Measurements from ENCODE around the gene RNASEH1. TPM values are rescaled to one million over a fixed set of nuclear protein-coding genes. Genes with fewer than 3 reads are reported as not detected.

The RNASEH1 gene
- total and polyA plus RNA-seq, 2 of the 8 experiments (the other 6 are each of a cell fraction or from before 2014, with no cell fraction given): 11.7 to 42.7 TPM

DNA sequence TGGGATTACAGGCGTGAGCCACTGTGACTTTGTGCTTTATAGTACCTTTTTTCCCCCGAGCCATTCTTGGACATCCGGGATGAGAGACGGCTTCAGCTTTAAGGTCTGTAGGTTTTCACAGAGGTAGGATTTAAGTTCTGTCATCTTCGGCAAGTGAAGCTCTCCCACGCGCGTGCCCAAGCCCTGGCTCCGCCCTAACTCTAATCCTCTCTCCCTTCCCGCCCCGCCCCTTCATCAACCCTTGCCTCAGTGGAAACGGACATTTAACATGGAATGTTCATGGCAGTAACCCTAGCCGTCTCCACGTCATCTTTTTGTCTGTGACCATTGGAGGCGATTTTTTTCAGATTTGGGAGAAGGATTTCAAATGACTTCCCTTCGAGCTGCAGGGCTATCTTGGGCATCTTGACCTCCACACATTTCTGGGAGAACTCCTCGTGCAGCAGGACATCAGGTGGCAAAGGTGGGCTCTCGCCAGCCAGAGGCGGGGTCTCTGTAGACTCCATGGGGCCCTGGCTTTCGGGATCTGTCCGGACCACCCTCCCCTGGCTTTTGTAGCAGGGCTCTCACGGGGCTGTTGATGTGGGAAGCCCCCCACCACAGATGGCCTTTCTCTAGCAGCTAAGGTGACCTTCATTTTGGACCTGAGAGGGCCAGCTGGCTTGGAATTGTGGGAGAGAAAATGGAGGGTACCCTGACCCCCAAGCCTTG lies 43.6 kb upstream of the RNASEH1 start (continued):
- TF ChIP-seq JUND (IDR thresholded peaks at IDR 0.05; ENCODE audit: low read length): no peak

Measured in H1 (cell line).